Mesenchymal stem cell (in vitro differentiated cells and primary cell): ENCODE measurements around the gene ATP11C.

ENCODE experiments used
- DNase-seq: peaks from one replicate; pipeline ENCODE4 v3.0.0-alpha.2; 2013
- H2AFZ ChIP-seq: one replicate; pipeline ENCODE4 v1.6.1; 2013; ENCODE audit warnings: low read depth, mild to moderate bottlenecking, control low read depth, inconsistent platforms, low read length, moderate library complexity
- H2AK5ac ChIP-seq: 2 replicates; pipeline ENCODE4 v1.6.1; 2013; ENCODE audit warnings: low read length, moderate library complexity, mild to moderate bottlenecking, inconsistent platforms; ENCODE audit not compliant: severe bottlenecking
- H2BK120ac ChIP-seq: one replicate; pipeline ENCODE4 v1.6.1; 2013; ENCODE audit warnings: low read depth, mild to moderate bottlenecking, inconsistent platforms, low read length, moderate library complexity
- H2BK12ac ChIP-seq, 2 experiments: one replicate each; pipeline ENCODE4 v1.6.1; 2013; ENCODE audit warnings: inconsistent platforms in 2 of 2, low read length in 2 of 2, mild to moderate bottlenecking in 2 of 2, moderate library complexity in 2 of 2, control low read depth in 1 of 2
- H2BK15ac ChIP-seq: one replicate; pipeline ENCODE4 v1.6.1; 2013; ENCODE audit warnings: mild to moderate bottlenecking, low read depth, inconsistent platforms; ENCODE audit not compliant: poor library complexity, severe bottlenecking
- H2BK5ac ChIP-seq: 2 replicates; pipeline ENCODE4 v1.6.1; 2013; ENCODE audit warnings: low read depth, mild to moderate bottlenecking, low read length, control low read depth, inconsistent platforms; ENCODE audit not compliant: poor library complexity, severe bottlenecking
- H3K14ac ChIP-seq, 2 experiments: one replicate each; pipeline ENCODE4 v1.6.1; 2013; ENCODE audit warnings: inconsistent platforms in 2 of 2, low read length in 2 of 2, control low read depth in 1 of 2, mild to moderate bottlenecking in 1 of 2, moderate library complexity in 1 of 2
- H3K18ac ChIP-seq, 2 experiments: one replicate each; pipeline ENCODE4 v1.6.1; 2013; ENCODE audit warnings: inconsistent platforms in 2 of 2, low read length in 2 of 2, control low read depth in 1 of 2, low read depth in 1 of 2, mild to moderate bottlenecking in 1 of 2
- H3K23ac ChIP-seq, 2 experiments: one replicate each; pipeline ENCODE4 v1.6.1; 2013; ENCODE audit warnings: inconsistent platforms in 2 of 2, low read length in 2 of 2, mild to moderate bottlenecking in 2 of 2, moderate library complexity in 2 of 2, control low read depth in 1 of 2
- H3K27ac ChIP-seq: 2 replicates; pipeline ENCODE4 v1.5.1; 2013; ENCODE audit warnings: mild to moderate bottlenecking, moderate library complexity, low read length, control low read depth, inconsistent platforms; ENCODE audit not compliant: poor library complexity, severe bottlenecking
- H3K27me3 ChIP-seq, 2 experiments: 2 replicates each; pipeline versions ENCODE4 v1.6.1 to v1.7.0; 2013; ENCODE audit warnings: low read length in 2 of 2, mild to moderate bottlenecking in 2 of 2, moderate library complexity in 2 of 2, control low read depth in 1 of 2, inconsistent platforms in 1 of 2; ENCODE audit not compliant: control insufficient read depth in 1 of 2, insufficient read depth in 1 of 2
- H3K36me3 ChIP-seq, 2 experiments: 2 replicates each; pipeline versions ENCODE4 v1.6.1 to v1.7.0; 2013; ENCODE audit warnings: low read length in 2 of 2, control low read depth in 1 of 2, inconsistent platforms in 1 of 2, low read depth in 1 of 2, mild to moderate bottlenecking in 1 of 2; ENCODE audit not compliant: insufficient read depth in 2 of 2, control insufficient read depth in 1 of 2
- H3K4ac ChIP-seq, 2 experiments: one replicate each; pipeline ENCODE4 v1.6.1; 2013; ENCODE audit warnings: inconsistent platforms in 2 of 2, low read length in 2 of 2, mild to moderate bottlenecking in 2 of 2, moderate library complexity in 2 of 2, control low read depth in 1 of 2, low read depth in 1 of 2
- H3K4me1 ChIP-seq: 2 replicates; pipeline ENCODE4 v1.6.1; 2013; ENCODE audit warnings: low read depth, low read length, control low read depth; ENCODE audit not compliant: control insufficient read depth, insufficient read depth
- H3K4me2 ChIP-seq: 2 replicates; pipeline ENCODE4 v1.6.1; 2013; ENCODE audit warnings: low read length, mild to moderate bottlenecking, inconsistent platforms; ENCODE audit not compliant: poor library complexity, severe bottlenecking
- H3K4me3 ChIP-seq, 2 experiments: 2 replicates each; pipeline versions ENCODE4 v1.5.1 to v1.7.0; 2013; ENCODE audit warnings: low read length in 2 of 2, mild to moderate bottlenecking in 2 of 2, control low read depth in 1 of 2, low read depth in 1 of 2; ENCODE audit not compliant: insufficient read depth in 1 of 2
- H3K79me1 ChIP-seq: replicated peaks from 2 replicates; pipeline ENCODE4 v1.6.1; 2013; ENCODE audit warnings: mild to moderate bottlenecking, control low read depth, low read length, inconsistent platforms; ENCODE audit not compliant: poor library complexity, severe bottlenecking
- H3K9ac ChIP-seq: 2 replicates; pipeline ENCODE4 v1.7.0; 2013; ENCODE audit warnings: mild to moderate bottlenecking, low read length, moderate library complexity
- H3K9me3 ChIP-seq: 2 replicates; pipeline ENCODE4 v1.7.0; 2013; ENCODE audit warnings: mild to moderate bottlenecking, low read length; ENCODE audit not compliant: control insufficient read depth
- H4K8ac ChIP-seq: one replicate; pipeline ENCODE4 v1.6.1; 2013; ENCODE audit warnings: inconsistent platforms, mild to moderate bottlenecking, low read length, moderate library complexity
- H4K91ac ChIP-seq: one replicate; pipeline ENCODE4 v1.6.1; 2013; ENCODE audit warnings: mild to moderate bottlenecking, low read length, inconsistent platforms
- WGBS: methylation state at CpG from one replicate; pipeline ENCODE4 v1.1.7; 2013; ENCODE audit warnings: mixed read lengths; 5-methylcytosine and 5-hydroxymethylcytosine counted together

Gene ATP11C

DNA sequence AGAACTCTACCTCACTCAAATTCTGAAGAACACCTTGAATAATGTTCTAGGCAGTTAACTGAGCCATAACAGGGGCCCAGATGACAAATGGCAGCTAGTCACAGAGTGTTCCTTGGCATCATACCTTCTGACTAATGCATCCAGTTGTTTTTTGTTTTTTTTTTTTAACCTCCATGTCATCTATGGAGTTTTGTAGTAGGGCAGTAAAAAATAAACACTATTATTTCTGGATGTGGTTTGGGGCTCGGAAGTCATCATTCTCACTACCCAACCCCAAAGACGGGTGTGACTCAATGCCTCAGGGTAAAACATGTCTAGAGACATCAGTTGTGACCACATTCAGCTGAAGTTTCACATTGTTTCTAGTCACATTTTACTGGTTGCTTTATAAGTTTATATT, 193.7 kb downstream of the ATP11C start:
- Histone ChIP-seq H3K9me3 (no peaks in the 10 kb centered on the region), H3K23ac (no peak overlapping the region), H3K36me3 (peaks cover 0 to 27% of the 10 kb centered on the region in 2 experiments), H3K9ac (no peak overlapping the region), H4K91ac (no peak overlapping the region), H4K8ac (no peak overlapping the region), H3K14ac (no peak overlapping the region), H2BK15ac (no peak overlapping the region), H3K4ac (no peak overlapping the region), H3K4me3 (no peak overlapping the region), H3K18ac (no peak overlapping the region), H2AFZ (no peak overlapping the region), H2BK5ac (no peak overlapping the region), H3K4me2 (no peak overlapping the region), H3K27me3 (no peaks in the 10 kb centered on the region), H3K27ac (no peak overlapping the region), H2BK12ac (no peak overlapping the region), H3K79me1 (no peaks in the 10 kb centered on the region), H2BK120ac (no peak overlapping the region), H3K4me1 (no peaks in the 10 kb centered on the region), H2AK5ac (no peak overlapping the region)
- DNase-seq, result peak; percentile 55
- WGBS, result no CpG with 5 or more reads among the region's 2 CpGs

GRCh38 chrX:139738581-139738980, 194.3 kb downstream of the ATP11C start:
- no peak overlapping the region for H2AFZ ChIP-seq
- no peak overlapping the region for H2BK15ac ChIP-seq
- no peaks in the 10 kb centered on the region for H3K27me3 ChIP-seq
- H4K91ac ChIP-seq, result no peak overlapping the region
- no peak overlapping the region for H4K8ac ChIP-seq
- no peak overlapping the region for H3K23ac ChIP-seq
- H3K18ac ChIP-seq, result no peak overlapping the region
- no peak overlapping the region for H3K27ac ChIP-seq
- H2BK5ac ChIP-seq, result no peak overlapping the region
- no peaks in the 10 kb centered on the region for H3K9me3 ChIP-seq
- H2BK120ac ChIP-seq, result no peak overlapping the region
- no peak overlapping the region for H3K4me2 ChIP-seq
- DNase-seq, result peak; percentile 24
- no peak overlapping the region for H3K14ac ChIP-seq
- H3K9ac ChIP-seq, result no peak overlapping the region
- H3K4me3 ChIP-seq, result no peak overlapping the region
- H2AK5ac ChIP-seq, result no peak overlapping the region
- H3K79me1 ChIP-seq, result no peaks in the 10 kb centered on the region
- no peaks in the 10 kb centered on the region for H3K4me1 ChIP-seq
- no peak overlapping the region for H2BK12ac ChIP-seq
- peaks cover 0 to 29% of the 10 kb centered on the region in 2 experiments for H3K36me3 ChIP-seq
- no peak overlapping the region for H3K4ac ChIP-seq

DNA sequence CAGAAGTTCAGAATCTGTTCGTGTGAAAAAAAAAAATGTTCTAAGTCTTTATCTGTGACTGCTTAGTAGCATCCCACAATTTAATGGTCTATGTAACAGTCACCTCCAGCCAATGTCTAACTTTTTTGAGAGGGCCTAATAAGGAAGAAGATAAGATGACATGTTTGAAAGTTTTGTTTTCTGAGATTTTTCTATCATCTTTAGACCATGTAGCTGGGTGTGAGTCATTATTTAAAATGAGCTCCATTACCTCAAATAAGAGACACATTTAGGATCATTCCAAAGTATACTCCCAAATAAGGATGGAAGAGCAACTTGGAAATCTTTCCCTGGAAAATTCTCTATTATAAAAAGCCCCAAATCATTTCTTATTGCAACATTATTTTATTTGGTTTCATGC, 196.7 kb downstream of the ATP11C start:
- no peak overlapping the region for H2AFZ ChIP-seq
- no peak overlapping the region for H2BK15ac ChIP-seq
- no peak overlapping the region for H3K4me3 ChIP-seq
- DNase-seq, result no peak
- H3K4me2 ChIP-seq, result no peak overlapping the region
- H3K4me1 ChIP-seq, result no peaks in the 10 kb centered on the region
- H3K27ac ChIP-seq, result no peak overlapping the region
- no peak overlapping the region for H3K14ac ChIP-seq
- no peak overlapping the region for H2BK120ac ChIP-seq
- H3K9me3 ChIP-seq, result no peaks in the 10 kb centered on the region
- no peak overlapping the region for H4K91ac ChIP-seq
- H3K9ac ChIP-seq, result no peak overlapping the region
- peaks cover 0 to 23% of the 10 kb centered on the region in 2 experiments for H3K36me3 ChIP-seq
- no peak overlapping the region for H3K4ac ChIP-seq
- no peak overlapping the region for H2BK5ac ChIP-seq
- no peak overlapping the region for H3K23ac ChIP-seq
- no peaks in the 10 kb centered on the region for H3K79me1 ChIP-seq
- H2AK5ac ChIP-seq, result no peak overlapping the region
- no peak overlapping the region for H3K18ac ChIP-seq
- H3K27me3 ChIP-seq, result no peaks in the 10 kb centered on the region
- H2BK12ac ChIP-seq, result no peak overlapping the region
- no peak overlapping the region for H4K8ac ChIP-seq
- no CpG with 5 or more reads among the region's 1 CpG for WGBS

DNA sequence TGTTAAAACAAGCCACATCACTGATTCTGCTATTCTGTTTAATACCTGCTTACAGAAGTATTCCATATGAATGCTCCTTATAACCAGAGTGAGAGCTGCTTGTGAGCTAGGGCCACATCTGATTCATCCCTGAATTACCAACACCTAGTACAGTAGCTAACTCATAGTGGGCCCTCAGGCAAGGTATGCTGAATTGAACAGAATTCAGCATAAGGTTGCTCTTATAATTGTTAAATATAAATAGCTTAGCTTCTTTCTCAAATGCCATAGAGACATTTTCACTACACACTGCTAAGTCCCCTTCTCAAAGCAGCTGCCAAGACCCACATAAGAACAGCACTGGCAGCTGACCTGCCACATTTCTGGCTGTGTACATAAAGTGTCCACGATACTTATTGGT, 197.9 kb downstream of the ATP11C start:
- H2BK15ac ChIP-seq, result no peak overlapping the region
- no peak overlapping the region for H3K9ac ChIP-seq
- no peak overlapping the region for H3K18ac ChIP-seq
- DNase-seq, result no peak
- H3K4me2 ChIP-seq, result no peak overlapping the region
- H4K8ac ChIP-seq, result no peak overlapping the region
- no peak overlapping the region for H3K14ac ChIP-seq
- no peak overlapping the region for H2BK120ac ChIP-seq
- H4K91ac ChIP-seq, result no peak overlapping the region
- peaks cover 0 to 16% of the 10 kb centered on the region in 2 experiments for H3K36me3 ChIP-seq
- no peak overlapping the region for H2BK5ac ChIP-seq
- H2BK12ac ChIP-seq, result no peak overlapping the region
- H3K4me3 ChIP-seq, result no peak overlapping the region
- no CpG with 5 or more reads among the region's 1 CpG for WGBS
- H3K9me3 ChIP-seq, result no peaks in the 10 kb centered on the region
- no peak overlapping the region for H2AFZ ChIP-seq
- no peak overlapping the region for H3K4ac ChIP-seq
- H3K79me1 ChIP-seq, result no peaks in the 10 kb centered on the region
- no peaks in the 10 kb centered on the region for H3K4me1 ChIP-seq
- H2AK5ac ChIP-seq, result no peak overlapping the region
- H3K23ac ChIP-seq, result no peak overlapping the region
- no peak overlapping the region for H3K27ac ChIP-seq
- no peaks in the 10 kb centered on the region for H3K27me3 ChIP-seq
